ENCODE measurements around the gene BCOR. TPM values are rescaled to one million over a fixed set of nuclear protein-coding genes. Genes with fewer than 3 reads are reported as not detected.

The BCOR gene
- total and polyA plus RNA-seq, 9 donors = 21.0 to 27.8 (median 25.3) TPM

DNA sequence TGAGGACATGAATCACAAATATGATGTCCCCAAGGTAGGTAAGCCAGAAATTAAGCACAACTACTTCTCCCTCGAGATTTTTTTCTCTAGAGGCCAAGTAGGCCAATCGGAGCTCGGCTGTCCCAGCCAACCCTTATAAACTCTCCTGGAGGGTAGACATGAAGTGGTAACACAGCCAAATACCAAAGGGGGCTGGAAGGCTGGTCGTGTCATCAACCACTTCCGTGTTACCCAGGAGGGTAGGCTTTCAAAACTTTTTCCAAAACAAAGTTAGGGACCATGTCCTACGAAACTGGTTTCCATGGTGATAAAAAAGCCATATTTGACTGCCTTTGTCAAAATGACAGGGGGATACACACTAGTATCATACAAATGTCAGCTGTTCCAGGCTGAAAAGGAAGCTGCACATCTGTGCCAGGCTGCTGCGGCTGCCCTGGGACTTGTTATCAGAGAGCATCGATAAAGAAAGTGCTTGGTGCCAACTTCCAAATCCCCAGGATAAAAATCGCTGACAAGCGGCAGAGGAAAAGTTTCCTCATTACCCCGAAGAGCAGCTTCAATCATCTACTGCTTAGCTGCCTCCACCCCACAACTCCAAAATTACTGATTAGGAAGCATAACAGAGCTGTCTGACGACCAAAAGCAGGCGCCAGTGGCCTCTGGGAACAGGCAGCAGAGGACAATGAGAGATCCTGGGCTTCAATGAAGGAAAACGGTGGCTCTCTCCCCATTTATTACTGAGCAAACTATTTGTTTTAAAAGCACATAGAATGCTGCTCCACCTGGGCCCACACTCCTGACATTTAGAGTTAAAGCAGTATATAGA lies 20.8 kb downstream of the BCOR start:
- H3K27me3 ChIP-seq (ENCODE audit: control insufficient read depth, insufficient read depth, low read length) = peaks cover 65% of the 10 kb centered on the region
- no peak overlapping the region for H3K4me3 ChIP-seq (ENCODE audit: low read length)
- H3K27ac ChIP-seq (ENCODE audit: low read length) = no peak overlapping the region
- DNase-seq = no peak
- H3K9me3 ChIP-seq (replicated peaks; ENCODE audit: control insufficient read depth, low read depth, low read length) = no peaks in the 10 kb centered on the region
- peaks cover 13% of the 10 kb centered on the region for H3K4me1 ChIP-seq (ENCODE audit: control insufficient read depth, insufficient read depth, low read length)
- H3K36me3 ChIP-seq (ENCODE audit: control insufficient read depth, insufficient read depth, low read length) = peaks cover 31% of the 10 kb centered on the region
- 65% methylated on average over 7 of the region's 14 CpGs for WGBS (ENCODE audit: insufficient coverage)

DNA sequence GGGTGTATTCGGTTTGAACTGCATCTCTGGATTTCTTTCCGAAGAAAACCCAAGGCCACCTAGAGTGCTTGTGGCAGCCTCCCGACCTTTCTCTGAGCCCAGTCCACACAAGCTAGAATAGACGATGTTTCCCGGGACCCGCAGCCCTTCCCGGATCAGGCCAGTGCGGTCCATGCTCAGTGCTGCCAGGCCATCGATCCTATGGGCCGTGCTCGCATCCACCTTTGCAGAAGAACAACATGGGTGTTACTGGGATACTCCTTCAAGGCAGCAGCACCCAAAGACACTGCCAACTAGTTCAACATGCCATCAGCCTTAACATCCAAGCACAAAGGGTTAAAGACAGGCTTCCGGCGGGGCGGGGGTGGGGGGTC lies 22.8 kb downstream of the BCOR start:
- Histone ChIP-seq H3K27me3 (ENCODE audit: control insufficient read depth, insufficient read depth, low read length) (peaks cover 49% of the 10 kb centered on the region), H3K4me3 (ENCODE audit: low read length) (no peak overlapping the region), H3K4me1 (ENCODE audit: control insufficient read depth, insufficient read depth, low read length) (peaks cover 7% of the 10 kb centered on the region), H3K9me3 (replicated peaks; ENCODE audit: control insufficient read depth, low read depth, low read length) (no peaks in the 10 kb centered on the region), H3K36me3 (ENCODE audit: control insufficient read depth, insufficient read depth, low read length) (peaks cover 40% of the 10 kb centered on the region), H3K27ac (ENCODE audit: low read length) (no peak overlapping the region)
- WGBS (ENCODE audit: insufficient coverage) = 81% methylated on average over 13 of the region's 14 CpGs
- no peak for DNase-seq

DNA sequence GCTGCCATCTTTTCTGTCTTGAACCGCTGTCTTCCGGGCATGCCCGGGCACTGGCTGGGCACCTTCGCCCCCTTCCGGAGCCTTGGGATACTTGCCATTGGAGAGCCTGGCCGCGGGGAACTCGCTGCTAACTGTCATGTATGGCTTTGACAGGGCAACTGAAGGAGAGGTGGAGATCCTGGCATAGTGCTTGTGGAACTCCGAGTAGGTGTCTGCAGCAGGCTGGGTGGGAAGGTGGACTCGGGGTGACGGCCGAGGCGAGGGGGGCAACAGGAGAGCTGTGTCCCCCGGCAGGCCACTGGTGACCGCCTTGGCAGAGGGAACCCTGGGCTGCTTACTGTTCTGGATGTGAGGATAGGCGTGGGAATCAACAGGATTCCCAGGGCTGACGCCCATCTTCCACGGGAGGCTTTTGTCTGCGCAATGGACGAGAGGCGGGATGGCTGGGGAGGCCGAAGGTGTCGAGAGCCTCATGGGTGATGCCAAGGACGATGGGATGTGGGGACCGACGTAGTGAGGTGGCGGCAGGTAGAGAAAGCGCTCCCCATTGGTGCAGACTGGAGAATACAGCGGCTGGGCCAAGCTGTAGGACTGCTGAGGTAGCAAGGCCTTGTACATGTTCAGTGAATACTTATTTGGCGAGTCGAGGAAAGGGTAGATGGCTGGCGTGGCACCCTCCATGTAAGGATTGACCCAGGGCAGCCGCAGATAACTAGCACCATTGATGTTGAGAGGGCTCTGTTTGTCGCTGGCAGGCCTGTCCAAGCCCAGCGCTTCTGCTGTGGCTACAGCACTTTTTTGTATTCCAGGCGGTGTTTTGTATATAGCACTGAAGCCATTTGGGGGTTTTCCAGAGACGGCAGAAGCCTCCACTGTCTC lies 23.4 kb downstream of the BCOR start:
- Histone ChIP-seq H3K4me1 (ENCODE audit: control insufficient read depth, insufficient read depth, low read length) (peaks cover 4% of the 10 kb centered on the region), H3K9me3 (replicated peaks; ENCODE audit: control insufficient read depth, low read depth, low read length) (no peaks in the 10 kb centered on the region), H3K27ac (ENCODE audit: low read length) (no peak overlapping the region), H3K4me3 (ENCODE audit: low read length) (no peak overlapping the region), H3K36me3 (ENCODE audit: control insufficient read depth, insufficient read depth, low read length) (peaks cover 46% of the 10 kb centered on the region), H3K27me3 (ENCODE audit: control insufficient read depth, insufficient read depth, low read length) (peaks cover 43% of the 10 kb centered on the region)
- no peak for DNase-seq
- WGBS (ENCODE audit: insufficient coverage) = 88% methylated on average over 37 of the region's 37 CpGs

DNA sequence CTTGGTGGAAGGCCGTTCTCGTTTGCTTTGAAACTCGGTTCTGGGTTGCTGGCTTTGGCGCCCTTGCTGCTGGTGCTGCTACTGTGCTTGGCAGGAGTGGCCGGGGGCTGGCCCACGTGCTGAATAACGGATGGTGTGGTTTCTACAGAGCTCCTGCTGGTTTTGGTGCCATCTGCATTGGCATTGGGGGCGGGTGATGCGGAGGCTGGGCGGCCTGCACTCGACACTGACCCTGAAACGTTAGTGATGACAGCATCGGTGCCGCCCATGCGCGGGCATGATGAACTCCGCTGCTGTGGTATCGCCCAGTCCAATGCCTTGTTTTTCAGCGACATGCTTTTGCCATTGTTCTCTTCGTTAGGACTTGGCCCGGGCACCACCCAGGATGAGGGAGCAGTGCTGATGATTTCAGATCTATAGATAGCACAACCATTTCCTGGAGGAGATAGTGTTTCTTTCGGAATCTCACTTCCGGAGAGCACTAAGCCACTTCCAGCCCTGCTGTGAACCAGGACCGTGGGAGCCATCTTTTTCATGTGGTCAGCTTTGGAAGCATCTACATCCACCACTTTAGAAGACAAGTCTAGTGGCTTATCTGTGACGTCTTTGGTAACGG lies 24.2 kb downstream of the BCOR start:
- Histone ChIP-seq H3K4me3 (ENCODE audit: low read length) (no peak overlapping the region), H3K27me3 (ENCODE audit: control insufficient read depth, insufficient read depth, low read length) (peaks cover 35% of the 10 kb centered on the region), H3K36me3 (ENCODE audit: control insufficient read depth, insufficient read depth, low read length) (peaks cover 51% of the 10 kb centered on the region), H3K4me1 (ENCODE audit: control insufficient read depth, insufficient read depth, low read length) (no peaks in the 10 kb centered on the region), H3K27ac (ENCODE audit: low read length) (no peak overlapping the region), H3K9me3 (replicated peaks; ENCODE audit: control insufficient read depth, low read depth, low read length) (no peaks in the 10 kb centered on the region)
- DNase-seq = no peak
- 92% methylated on average over 22 of the region's 26 CpGs for WGBS (ENCODE audit: insufficient coverage)

DNA sequence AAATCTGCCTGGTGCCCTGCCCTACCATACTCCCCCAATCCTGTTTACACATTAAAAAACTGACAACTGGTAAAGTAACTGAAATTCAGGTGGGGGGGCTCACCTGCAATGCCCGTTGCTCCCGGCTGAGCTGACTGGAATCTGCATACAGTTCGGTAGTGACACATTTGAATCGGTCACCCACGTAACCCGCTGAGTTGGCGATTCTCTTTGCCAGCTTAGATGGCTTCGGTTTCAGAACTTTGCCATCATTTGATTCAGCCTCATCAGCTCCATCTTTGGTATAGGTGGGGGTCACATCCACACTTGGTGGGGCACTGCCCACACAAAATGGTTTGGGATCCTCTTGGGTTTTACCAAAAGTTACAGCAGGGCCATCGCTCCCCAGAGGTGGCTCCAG lies 25.5 kb downstream of the BCOR start:
- 100% methylated on average over 3 of the region's 9 CpGs for WGBS (ENCODE audit: insufficient coverage)
- H3K4me1 ChIP-seq (ENCODE audit: control insufficient read depth, insufficient read depth, low read length) = no peaks in the 10 kb centered on the region
- no peak overlapping the region for H3K27ac ChIP-seq (ENCODE audit: low read length)
- peaks cover 56% of the 10 kb centered on the region for H3K36me3 ChIP-seq (ENCODE audit: control insufficient read depth, insufficient read depth, low read length)
- H3K27me3 ChIP-seq (ENCODE audit: control insufficient read depth, insufficient read depth, low read length) = peaks cover 23% of the 10 kb centered on the region
- DNase-seq = no peak
- H3K4me3 ChIP-seq (ENCODE audit: low read length) = no peak overlapping the region
- no peaks in the 10 kb centered on the region for H3K9me3 ChIP-seq (replicated peaks; ENCODE audit: control insufficient read depth, low read depth, low read length)

DNA sequence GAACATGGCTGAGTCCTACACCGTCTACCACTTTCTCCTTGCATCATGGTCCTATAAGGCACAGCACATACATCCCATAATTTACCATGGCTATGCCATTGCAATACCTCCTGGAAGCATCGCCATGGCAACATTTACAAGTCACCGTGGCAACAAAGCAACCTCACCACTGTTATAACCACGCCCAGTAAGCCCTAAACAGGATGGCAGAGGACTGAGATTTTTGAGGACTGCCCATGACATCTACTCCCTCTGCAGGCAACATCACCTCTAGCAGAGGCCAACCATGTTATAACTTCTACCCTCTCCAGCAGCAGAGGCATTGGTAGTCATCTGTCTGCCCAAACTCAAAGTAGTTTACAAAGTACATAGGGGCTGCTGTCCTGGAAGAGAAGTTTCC lies 29.7 kb downstream of the BCOR start:
- Histone ChIP-seq H3K9me3 (replicated peaks; ENCODE audit: control insufficient read depth, low read depth, low read length) (no peaks in the 10 kb centered on the region), H3K36me3 (ENCODE audit: control insufficient read depth, insufficient read depth, low read length) (peaks cover 48% of the 10 kb centered on the region), H3K27ac (ENCODE audit: low read length) (no peak overlapping the region), H3K4me1 (ENCODE audit: control insufficient read depth, insufficient read depth, low read length) (peaks cover 6% of the 10 kb centered on the region), H3K4me3 (ENCODE audit: low read length) (no peak overlapping the region), H3K27me3 (ENCODE audit: control insufficient read depth, insufficient read depth, low read length) (peaks cover 30% of the 10 kb centered on the region)
- 96% methylated on average over 3 of the region's 4 CpGs for WGBS (ENCODE audit: insufficient coverage)
- DNase-seq = no peak

DNA sequence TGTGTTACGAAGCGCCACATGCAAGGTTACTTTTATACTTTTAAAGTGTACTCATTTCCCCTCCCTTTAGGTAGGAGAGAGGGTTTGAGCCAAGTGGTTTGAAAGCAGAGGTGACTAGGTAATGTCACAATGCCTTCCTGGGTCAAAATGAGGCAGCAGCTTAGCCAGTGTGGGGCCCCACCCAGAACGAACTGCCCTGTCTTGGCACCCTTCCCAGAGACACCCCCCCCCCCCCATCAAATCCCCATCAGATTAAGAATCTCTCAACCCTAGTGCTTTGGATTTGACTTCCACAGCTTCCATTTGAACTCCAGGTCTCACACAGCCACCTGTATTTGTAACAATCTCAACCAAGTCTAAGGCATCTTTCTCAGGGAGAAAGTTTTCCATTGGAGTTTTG lies 31.1 kb downstream of the BCOR start:
- no peak overlapping the region for H3K4me3 ChIP-seq (ENCODE audit: low read length)
- H3K9me3 ChIP-seq (replicated peaks; ENCODE audit: control insufficient read depth, low read depth, low read length) = no peaks in the 10 kb centered on the region
- H3K4me1 ChIP-seq (ENCODE audit: control insufficient read depth, insufficient read depth, low read length) = peaks cover 6% of the 10 kb centered on the region
- H3K27me3 ChIP-seq (ENCODE audit: control insufficient read depth, insufficient read depth, low read length) = peaks cover 31% of the 10 kb centered on the region
- no peak for DNase-seq
- H3K27ac ChIP-seq (ENCODE audit: low read length) = no peak overlapping the region
- 0% methylated on average over 1 of the region's 3 CpGs for WGBS (ENCODE audit: insufficient coverage)
- peaks cover 46% of the 10 kb centered on the region for H3K36me3 ChIP-seq (ENCODE audit: control insufficient read depth, insufficient read depth, low read length)

DNA sequence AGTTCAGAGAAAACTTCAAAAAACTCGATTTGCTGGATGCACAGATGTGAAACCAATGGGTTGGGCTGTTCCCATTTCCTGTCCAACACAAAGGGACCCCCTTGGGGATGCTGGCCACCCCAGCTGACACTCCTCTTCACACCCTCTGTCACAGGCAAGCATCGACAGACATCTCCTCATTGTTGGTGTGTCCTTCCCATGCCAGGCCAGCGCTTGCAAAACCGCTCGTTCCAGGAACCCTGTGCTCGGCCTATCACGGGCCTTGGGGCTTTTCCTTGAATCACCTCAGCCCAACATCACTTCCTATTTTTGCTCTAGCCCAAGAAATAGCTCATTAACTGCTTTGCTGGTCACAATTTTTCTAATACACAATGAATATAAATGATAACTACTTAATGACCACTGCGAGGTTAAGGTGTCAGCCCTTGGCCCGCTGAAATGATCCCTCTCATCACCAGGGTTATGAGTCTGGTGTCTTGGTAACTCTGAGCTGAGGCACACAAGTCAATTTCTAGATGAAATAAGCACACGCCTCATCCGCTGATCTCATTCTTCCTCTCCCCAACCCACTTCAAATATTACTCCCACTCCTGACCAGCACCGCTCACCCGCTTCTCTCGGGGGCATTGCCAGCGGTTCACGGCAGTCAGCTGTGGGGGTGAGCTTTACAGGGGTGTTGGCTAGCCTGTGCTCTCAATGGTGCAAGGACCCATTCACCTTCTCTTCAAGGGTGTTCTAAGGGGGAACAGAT lies 32.3 kb downstream of the BCOR start:
- no peak for DNase-seq
- Histone ChIP-seq H3K27me3 (ENCODE audit: control insufficient read depth, insufficient read depth, low read length) (peaks cover 36% of the 10 kb centered on the region), H3K36me3 (ENCODE audit: control insufficient read depth, insufficient read depth, low read length) (peaks cover 50% of the 10 kb centered on the region), H3K9me3 (replicated peaks; ENCODE audit: control insufficient read depth, low read depth, low read length) (no peaks in the 10 kb centered on the region), H3K4me1 (ENCODE audit: control insufficient read depth, insufficient read depth, low read length) (peaks cover 6% of the 10 kb centered on the region), H3K27ac (ENCODE audit: low read length) (no peak overlapping the region), H3K4me3 (ENCODE audit: low read length) (no peak overlapping the region)
- WGBS (ENCODE audit: insufficient coverage) = 71% methylated on average over 7 of the region's 16 CpGs

DNA sequence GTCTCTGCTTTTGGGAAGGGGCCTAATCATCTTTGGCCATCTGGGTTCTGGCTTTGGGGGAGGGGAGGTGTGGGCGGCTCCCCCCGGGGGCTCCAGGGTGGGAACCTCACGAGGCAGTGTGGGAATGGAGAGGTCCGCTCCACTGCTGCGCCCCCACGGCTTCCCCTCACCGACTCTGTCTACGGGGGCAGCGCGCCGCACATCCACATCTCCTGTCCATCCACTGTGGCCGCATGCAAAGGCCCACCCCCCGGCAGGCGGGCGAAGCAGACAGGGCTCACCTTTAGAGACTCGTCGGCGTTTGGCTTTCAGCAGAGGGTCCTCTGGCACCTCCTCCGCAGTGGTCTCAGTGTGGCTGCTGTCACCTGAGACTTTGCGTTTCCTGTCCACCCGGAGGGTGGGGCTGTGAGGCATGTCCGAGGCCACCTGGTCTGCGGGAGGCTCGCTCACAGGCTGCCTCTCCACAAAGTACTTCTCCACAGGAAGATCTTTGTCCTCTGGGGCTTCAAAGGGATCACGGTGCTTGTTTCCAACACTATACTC lies 33.6 kb downstream of the BCOR start:
- peaks cover 38% of the 10 kb centered on the region for H3K27me3 ChIP-seq (ENCODE audit: control insufficient read depth, insufficient read depth, low read length)
- H3K27ac ChIP-seq (ENCODE audit: low read length) = no peak overlapping the region
- H3K36me3 ChIP-seq (ENCODE audit: control insufficient read depth, insufficient read depth, low read length) = peaks cover 41% of the 10 kb centered on the region
- no peak overlapping the region for H3K4me3 ChIP-seq (ENCODE audit: low read length)
- no peak for DNase-seq
- no peaks in the 10 kb centered on the region for H3K9me3 ChIP-seq (replicated peaks; ENCODE audit: control insufficient read depth, low read depth, low read length)
- H3K4me1 ChIP-seq (ENCODE audit: control insufficient read depth, insufficient read depth, low read length) = peaks cover 6% of the 10 kb centered on the region
- WGBS (ENCODE audit: insufficient coverage) = 76% methylated on average over 20 of the region's 25 CpGs
